ENCODE results near the gene AATK.

Gene AATK

GRCh38 chr17:81140695-81141094 is 25.3 kb downstream of the AATK start:
- no peak for DNase-seq

DNA sequence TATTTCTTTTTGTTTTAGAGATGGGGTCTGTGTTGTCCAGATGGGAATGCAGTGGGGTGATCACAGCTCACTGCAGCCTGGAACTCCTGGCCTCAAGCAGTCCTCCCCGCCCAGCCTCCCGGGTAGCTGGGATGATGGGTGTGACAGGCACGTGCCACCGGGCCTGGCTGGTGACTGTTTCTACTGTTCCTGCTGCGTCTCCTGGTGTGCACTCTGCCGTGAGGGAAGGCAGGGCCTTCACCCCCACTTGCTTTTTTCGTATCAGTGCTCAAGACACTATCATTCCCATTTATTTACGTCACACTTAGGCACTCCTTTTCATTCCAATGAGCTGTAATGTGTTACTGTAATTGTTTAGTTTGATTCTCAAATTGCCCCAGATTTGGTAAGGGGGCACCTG is 26.0 kb downstream of the AATK start:
- DNase-seq, result no peak

DNA sequence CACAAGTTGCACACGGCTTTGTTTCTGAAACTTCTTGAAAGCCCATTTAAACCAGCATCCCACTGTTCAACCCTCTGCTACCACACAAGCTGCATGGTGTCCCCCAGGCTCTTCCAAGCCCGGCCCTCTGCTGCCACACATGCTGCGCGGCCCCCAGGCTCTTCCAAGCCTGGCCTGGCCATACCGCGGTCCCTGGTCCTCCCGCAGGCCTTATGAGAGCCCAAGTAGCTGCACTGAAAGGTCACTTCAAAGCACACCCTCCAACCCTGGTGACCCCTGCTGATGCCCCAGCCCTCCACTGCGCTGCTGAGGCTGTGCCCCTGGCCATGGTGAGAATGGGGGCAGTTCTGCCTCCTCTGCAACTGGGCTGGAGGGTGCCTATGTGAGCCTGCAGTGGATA is 26.6 kb downstream of the AATK start:
- no peak for DNase-seq

DNA sequence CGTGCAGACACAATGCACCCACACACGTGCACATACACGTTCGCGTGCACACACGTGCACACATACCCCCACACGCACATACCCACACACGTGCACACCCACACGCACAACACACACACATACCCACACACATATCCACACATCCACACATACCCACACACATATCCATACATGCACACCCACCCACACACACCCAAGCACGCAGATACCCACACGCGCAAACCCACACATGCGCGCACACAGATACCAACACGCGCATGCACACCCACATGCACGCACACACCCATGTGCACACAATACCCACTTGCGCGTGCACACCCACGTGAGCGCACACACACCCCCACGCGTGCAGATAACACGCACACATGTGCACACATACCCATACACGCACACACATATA is 27.5 kb downstream of the AATK start:
- no peak for DNase-seq

DNA sequence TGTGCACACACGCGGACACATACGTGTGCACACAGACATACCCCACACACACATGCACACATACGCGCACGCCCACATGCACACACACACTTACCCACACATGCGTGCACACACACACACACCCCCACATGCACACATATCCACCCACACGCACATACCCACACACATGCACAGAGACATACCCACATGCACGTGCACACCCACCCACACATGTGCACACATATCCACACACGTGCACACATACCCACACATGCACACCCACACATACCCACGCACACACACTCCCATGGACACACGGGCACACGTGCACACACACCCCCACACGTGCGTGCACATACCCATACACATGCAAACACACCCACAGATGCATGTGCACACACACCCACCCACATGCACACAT is 27.9 kb downstream of the AATK start:
- DNase-seq, result no peak

GRCh38 chr17:81137248-81137647 is 28.8 kb downstream of the AATK start:
- no peak for DNase-seq

- DNase-seq, result peak in 1 of 3 experiments; percentile 39
Measured at GRCh38 chr17:81136366-81136765, 29.7 kb downstream of the AATK start.

GRCh38 chr17:81135505-81136278 is 30.3 kb downstream of the AATK start:
- peak; percentile 35 to 88 (median 87) for DNase-seq

DNA sequence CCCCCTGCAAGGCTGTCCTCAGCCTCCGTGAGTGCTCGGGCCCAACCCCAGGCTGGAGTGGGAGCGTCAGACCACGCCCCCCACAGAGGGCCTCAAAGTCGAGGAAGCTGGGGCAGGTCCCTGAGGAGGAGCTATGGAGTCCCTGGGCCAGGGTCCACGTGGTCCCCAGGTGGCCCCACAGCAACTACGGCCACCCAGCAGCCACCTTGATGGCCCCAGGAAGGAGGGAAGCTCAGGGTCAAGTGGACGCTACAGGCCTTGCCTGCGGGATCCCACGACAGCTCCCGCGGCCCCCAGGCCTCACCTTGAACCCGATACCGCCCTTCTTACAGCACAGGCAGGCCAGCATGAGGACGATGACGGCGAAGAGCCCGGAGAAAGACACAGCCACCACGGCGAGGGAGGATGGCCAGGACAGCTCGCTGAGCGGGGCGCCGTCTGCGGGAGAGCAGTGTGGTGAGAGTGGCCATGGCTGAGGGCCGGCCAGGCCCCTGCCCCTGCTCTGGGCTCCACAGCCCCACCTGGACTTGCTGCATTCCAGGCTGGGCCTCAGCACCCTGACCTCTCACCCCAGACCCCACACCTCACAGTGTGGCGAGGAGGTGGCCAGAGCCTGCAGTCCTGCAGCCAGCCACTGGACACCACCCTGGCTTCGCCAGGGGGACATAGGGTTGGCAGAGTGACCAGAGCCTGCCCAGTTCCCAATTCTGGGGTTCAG is 31.8 kb downstream of the AATK start:
- no peak for DNase-seq

DNA sequence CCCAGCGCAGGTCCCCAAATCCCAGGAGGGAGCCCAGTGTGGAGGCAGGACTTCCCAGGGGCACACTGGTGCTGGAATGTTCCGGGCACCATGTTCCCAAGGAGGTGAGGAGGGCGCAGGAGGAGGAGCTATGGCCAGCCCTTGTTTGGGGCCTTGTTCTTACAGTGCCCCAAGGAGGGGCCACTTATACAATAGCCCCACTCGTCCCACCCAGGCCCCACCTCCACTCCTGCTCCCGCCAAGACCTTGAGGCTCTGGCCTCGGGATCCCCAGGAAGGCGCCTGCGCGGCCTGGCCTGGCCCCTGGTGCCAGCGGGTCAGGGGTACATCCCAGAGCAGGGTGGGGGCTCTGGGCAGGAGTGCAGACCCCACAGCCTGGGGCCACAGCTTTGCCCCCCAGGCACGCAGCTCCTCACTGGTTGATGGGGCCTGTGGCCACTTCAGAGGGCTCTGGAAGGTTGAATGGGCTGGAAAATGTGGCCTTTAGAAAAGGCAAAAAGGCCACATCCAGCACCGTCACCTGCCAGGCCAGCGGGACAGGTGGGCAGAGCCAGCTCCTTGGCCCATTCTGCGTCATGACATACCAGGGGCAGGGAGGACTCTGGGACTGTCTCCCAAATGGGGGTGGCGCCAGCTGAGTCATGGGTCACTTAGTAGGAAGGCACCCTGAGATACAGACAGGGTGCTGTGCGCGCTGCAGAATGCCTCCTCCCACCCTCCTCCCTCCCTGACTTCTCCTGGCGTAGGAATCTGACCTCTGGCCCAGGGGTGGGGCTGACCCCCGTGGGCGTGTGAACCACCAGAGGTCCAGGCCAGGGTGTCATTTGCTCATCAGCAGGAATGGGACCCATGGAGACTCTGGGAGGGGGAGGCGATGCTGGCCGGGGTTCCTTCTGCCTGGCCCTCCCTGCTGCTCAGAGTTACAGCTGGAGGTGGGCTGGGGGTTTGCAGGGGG is 33.0 kb downstream of the AATK start:
- no peak for DNase-seq

DNA sequence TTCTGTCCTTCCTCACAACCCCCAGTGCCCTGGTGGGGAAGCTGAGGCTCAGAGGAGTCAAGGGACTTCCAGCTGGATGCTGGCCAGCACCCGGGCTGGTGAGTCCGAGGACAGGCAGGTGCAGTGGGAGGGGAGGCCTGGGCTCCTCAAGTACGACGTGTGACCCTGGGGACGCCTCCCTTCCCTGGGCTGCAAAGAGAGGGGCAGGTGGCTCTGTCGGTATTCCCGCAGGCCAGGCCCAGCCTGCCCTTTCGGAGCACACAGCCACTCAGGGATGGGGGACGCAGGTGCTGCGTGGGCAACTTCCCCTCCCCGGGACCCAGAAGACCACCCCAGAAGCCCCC is 33.9 kb downstream of the AATK start:
- peak in 1 of 3 experiments; percentile 30 for DNase-seq

DNA sequence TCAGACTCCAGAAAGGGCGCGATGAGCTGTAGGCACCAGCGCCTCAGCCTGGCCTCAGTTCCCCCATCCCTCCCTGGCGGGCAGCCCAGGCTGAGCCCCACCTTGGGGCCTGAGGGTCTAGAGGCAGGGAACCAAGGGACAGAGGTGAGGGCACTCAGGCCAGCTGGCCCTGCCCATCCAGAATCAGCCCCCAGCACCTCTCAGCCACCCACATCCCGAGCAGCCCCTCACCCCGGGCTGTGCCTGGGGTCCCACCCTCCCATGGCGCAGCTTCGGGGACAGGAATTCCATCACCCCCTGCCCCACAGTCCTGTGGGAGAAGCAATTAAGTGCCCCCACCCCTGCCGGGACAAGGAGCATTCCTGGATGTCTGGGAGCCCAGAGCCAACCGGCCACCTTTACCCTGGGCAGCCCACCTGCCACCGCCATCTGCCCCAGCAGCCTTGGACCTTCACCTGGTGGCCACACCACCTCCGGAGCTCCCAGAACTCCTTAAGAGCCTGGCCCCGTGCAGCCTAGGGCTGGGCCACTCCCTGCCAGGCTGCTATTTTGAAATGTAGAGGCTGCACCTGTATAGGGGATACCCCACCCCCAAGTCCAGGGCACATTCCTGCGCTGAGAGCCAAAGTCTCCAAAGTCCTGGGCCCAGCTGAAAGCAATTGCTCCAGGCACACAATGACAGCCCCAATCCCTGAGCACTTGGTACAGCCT is 34.4 kb downstream of the AATK start:
- DNase-seq, result no peak

- no peak for DNase-seq
Measured at GRCh38 chr17:81130385-81131361, 35.3 kb downstream of the AATK start.

GRCh38 chr17:81129711-81130367 is 36.2 kb downstream of the AATK start:
- DNase-seq, result no peak

GRCh38 chr17:81129289-81129688 is 36.7 kb downstream of the AATK start:
- no peak for DNase-seq

GRCh38 chr17:81128774-81129173 is 37.2 kb downstream of the AATK start:
- DNase-seq, result no peak

DNA sequence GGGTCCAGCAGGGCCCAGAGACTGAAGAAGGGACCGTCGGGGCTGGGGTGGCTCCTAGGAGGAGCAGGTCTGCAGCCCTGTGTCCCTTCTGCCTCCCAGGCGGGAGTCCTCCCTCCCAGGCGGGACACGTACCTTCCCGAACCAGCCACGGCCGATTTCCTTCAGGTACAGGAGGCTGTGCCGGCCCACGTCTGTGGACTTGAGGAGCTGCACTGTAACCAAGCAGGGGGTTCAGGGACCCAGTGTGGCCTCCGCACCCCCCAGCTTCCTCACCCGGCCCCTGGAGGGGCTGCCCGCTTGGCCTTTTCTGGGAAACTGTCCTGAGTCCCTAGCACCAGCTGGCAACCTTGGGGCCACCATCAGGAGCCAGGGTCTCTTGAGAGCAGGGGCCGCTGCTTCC is 37.7 kb downstream of the AATK start:
- DNase-seq, result no peak

DNA sequence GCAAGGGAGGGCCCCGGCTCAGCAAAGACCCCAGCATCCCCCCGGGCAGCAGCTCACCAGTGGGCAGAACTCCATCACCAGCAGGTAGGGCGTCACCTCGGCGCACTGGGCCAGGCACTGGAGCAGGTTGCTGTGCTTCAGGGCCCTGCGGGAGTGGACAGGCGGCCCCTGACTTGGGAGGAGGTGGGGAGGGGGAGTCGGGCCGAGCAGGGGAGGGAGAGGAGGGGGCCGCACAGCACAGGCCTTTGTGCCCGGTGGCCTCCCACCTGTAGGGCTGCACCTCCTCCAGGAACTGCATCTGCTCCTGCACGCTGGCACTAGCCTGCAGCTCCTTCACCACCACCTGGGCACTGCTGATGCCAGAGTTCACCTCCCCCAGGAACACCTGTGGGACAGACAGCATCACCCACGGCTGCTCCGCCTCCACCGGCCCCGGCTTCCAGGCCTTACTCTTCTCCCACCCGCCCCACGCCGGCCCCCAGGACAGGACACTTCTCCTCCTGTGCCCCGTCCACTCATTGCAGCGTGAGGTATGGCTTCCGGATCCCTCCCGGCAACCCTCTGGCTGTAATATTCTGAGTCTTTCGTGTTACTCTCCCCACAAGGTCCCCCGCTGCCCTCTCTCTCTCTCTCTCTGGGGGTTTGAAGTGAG is 38.4 kb downstream of the AATK start:
- DNase-seq, result peak in 2 of 3 experiments; percentile 37 to 69

GRCh38 chr17:81127133-81127455 is 38.9 kb downstream of the AATK start:
- peak in 1 of 3 experiments; percentile 52 for DNase-seq
